SU-DHL-6 (cell line): ENCODE measurements around the gene ARHGEF26.

Experiments used
- H2AFZ ChIP-seq: fragments of 200-600 bp; sonication (generic); 2 replicates; pipeline ENCODE4 v1.6.1; 2014; ENCODE audit warnings: low read depth, mild to moderate bottlenecking, moderate library complexity, mixed read lengths, antibody characterized with exemption, low read length; ENCODE audit not compliant: severe bottlenecking
- H3F3A ChIP-seq: fragments of 200-600 bp; shearing (Covaris generic); 2 replicates; pipeline ENCODE4 v1.6.0; 2016; ENCODE audit warnings: antibody characterized with exemption, mild to moderate bottlenecking; ENCODE audit not compliant: insufficient read depth
- H3K27ac ChIP-seq: fragments of 200-600 bp; sonication (generic); 2 replicates; pipeline ENCODE4 v1.5.1; 2016; ENCODE audit warnings: low read depth, mild to moderate bottlenecking, low read length, moderate library complexity, mixed read lengths
- H3K27me3 ChIP-seq: fragments of 200-600 bp; sonication (generic), shearing (Covaris generic); 2 replicates; pipeline ENCODE4 v1.6.0; 2014; ENCODE audit warnings: mild to moderate bottlenecking, low read length
- H3K36me3 ChIP-seq: fragments of 200-600 bp; sonication (generic); 2 replicates; pipeline ENCODE4 v1.6.1; 2014; ENCODE audit warnings: mild to moderate bottlenecking, low read length, mixed read lengths
- H3K4me2 ChIP-seq: fragments of 300-600, 200-600 bp; shearing (Covaris generic), sonication (generic); 2 replicates; pipeline ENCODE4 v1.6.0; 2014; ENCODE audit warnings: low read length, low read depth, mild to moderate bottlenecking; ENCODE audit not compliant: poor library complexity, severe bottlenecking
- H3K4me3 ChIP-seq: fragments of 200-600 bp; sonication (generic); 2 replicates; pipeline ENCODE4 v1.5.1; 2014; ENCODE audit warnings: antibody characterized with exemption, low read length, mild to moderate bottlenecking, mixed read lengths; ENCODE audit not compliant: insufficient read depth, poor library complexity, severe bottlenecking
- H3K79me2 ChIP-seq: fragments of 200-600 bp; sonication (generic); 2 replicates; pipeline ENCODE4 v1.6.1; 2014; ENCODE audit warnings: mild to moderate bottlenecking, low read length, moderate library complexity; ENCODE audit not compliant: insufficient read depth
- H3K9ac ChIP-seq: fragments of 200-600 bp; sonication (generic); 2 replicates; pipeline ENCODE4 v1.7.0; 2014; ENCODE audit warnings: mild to moderate bottlenecking, low read length
- H3K9me2 ChIP-seq: fragments of 200-600 bp; sonication (generic); replicated peaks from 2 replicates; pipeline ENCODE4 v1.6.1; 2014; ENCODE audit warnings: low read length; ENCODE audit not compliant: insufficient read depth
- H3K9me3 ChIP-seq: fragments of 200-600 bp; sonication (generic); 2 replicates; pipeline ENCODE4 v1.6.1; 2014; ENCODE audit warnings: low read length, mixed read lengths; ENCODE audit not compliant: insufficient read depth
- H4K20me1 ChIP-seq: fragments of 200-600 bp; sonication (generic); 2 replicates; pipeline ENCODE4 v1.6.1; 2014; ENCODE audit warnings: low read depth, mild to moderate bottlenecking, antibody characterized with exemption, low read length, moderate library complexity, mixed read lengths
- CTCF ChIP-seq: fragments of 200-600 bp; sonication (generic); IDR thresholded peaks from one replicate; pipeline ENCODE4 v1.5.1; 2017; ENCODE audit warnings: antibody characterized with exemption, mild to moderate bottlenecking, low read length, moderate library complexity; ENCODE audit not compliant: insufficient read depth, poor library complexity, severe bottlenecking
- EZH2phosphoT487 ChIP-seq: fragments of 200-600 bp; sonication (generic), shearing (Covaris generic); conservative IDR thresholded peaks from 2 replicates; pipeline ENCODE4 v1.6.1; 2018; ENCODE audit warnings: mild to moderate bottlenecking, antibody characterized with exemption, low read length, moderate library complexity, mixed read lengths

Gene ARHGEF26

GRCh38 chr3:154120961-154121700 is at the start of gene ARHGEF26:
TSS of gene ARHGEF26 (plus strand) at chr3:154121390. CDS start at chr3:154121993, 603 bp downstream.
- Histone ChIP-seq H2AFZ (no peak within 1 kb of the TSS), H3K79me2 (no peaks in the 10 kb centered on the region), H3K4me3 (no peak within 1 kb of the TSS), H3K27me3 (no peaks in the 10 kb centered on the region), H3K9me3 (no peaks in the 10 kb centered on the region), H4K20me1 (no peaks in the 10 kb centered on the region), H3K4me2 (no peak within 1 kb of the TSS), H3K36me3 (no peaks in the 10 kb centered on the region), H3F3A (no peaks in the 10 kb centered on the region), H3K9ac (no peak within 1 kb of the TSS), H3K9me2 (no peaks in the 10 kb centered on the region), H3K27ac (no peak within 1 kb of the TSS)
- no peak for TF ChIP-seq EZH2phosphoT487
- TF ChIP-seq CTCF, result no peak

GRCh38 chr3:154074966-154075365 is 46.2 kb upstream of the ARHGEF26 start:
- TF ChIP-seq EZH2phosphoT487 (no peak), CTCF (no peak)
- H3K4me2 ChIP-seq, result no peak overlapping the region
- H3K9ac ChIP-seq, result no peak overlapping the region
- H3F3A ChIP-seq, result no peaks in the 10 kb centered on the region
- H3K36me3 ChIP-seq, result no peaks in the 10 kb centered on the region
- no peaks in the 10 kb centered on the region for H3K79me2 ChIP-seq
- H3K9me2 ChIP-seq, result no peaks in the 10 kb centered on the region
- H3K4me3 ChIP-seq, result no peak overlapping the region
- no peaks in the 10 kb centered on the region for H3K27me3 ChIP-seq
- no peak overlapping the region for H2AFZ ChIP-seq
- no peak overlapping the region for H3K27ac ChIP-seq
- no peaks in the 10 kb centered on the region for H3K9me3 ChIP-seq
- H4K20me1 ChIP-seq, result no peaks in the 10 kb centered on the region

GRCh38 chr3:154078672-154079071 is 42.5 kb upstream of the ARHGEF26 start:
- Histone ChIP-seq H3K79me2 (no peaks in the 10 kb centered on the region), H3K4me2 (no peak overlapping the region), H3K9ac (no peak overlapping the region), H3K4me3 (no peak overlapping the region), H3K27me3 (no peaks in the 10 kb centered on the region), H3K36me3 (no peaks in the 10 kb centered on the region), H3K9me3 (no peaks in the 10 kb centered on the region), H3K27ac (no peak overlapping the region), H4K20me1 (no peaks in the 10 kb centered on the region), H3F3A (no peaks in the 10 kb centered on the region), H2AFZ (no peak overlapping the region), H3K9me2 (no peaks in the 10 kb centered on the region)
- no peak for TF ChIP-seq CTCF
- no peak for TF ChIP-seq EZH2phosphoT487
